SKM-1 treated with dmso at 0.1 percent for 144 hours (cell line): ENCODE measurements around the gene TBC1D1.
A peak's percentile ranks its signal among the peaks of the same experiment; 100 is the strongest.

ENCODE experiments used
- DNase-seq: peaks from one replicate; lab custom pipeline; 2025; ENCODE audit not compliant: unreplicated experiment; lab: John Stamatoyannopoulos, UW

TBC1D1 gene

GRCh38 chr4:37885496-37885895 is 5.4 kb upstream of the TBC1D1 start:
- no peak for DNase-seq

- DNase-seq, result no peak
These were observed 759 bp upstream of the TBC1D1 start for GRCh38 chr4:37889849-37890800.

GRCh38 chr4:37891260-37892159 is 626 bp downstream of the TBC1D1 start:
- peak; percentile 15 for DNase-seq

- DNase-seq, result peak; percentile 44
These were observed 1.8 kb downstream of the TBC1D1 start for GRCh38 chr4:37892641-37893040.

GRCh38 chr4:37893164-37893563 is 2.3 kb downstream of the TBC1D1 start:
- no peak for DNase-seq

GRCh38 chr4:37895271-37895670 is 4.4 kb downstream of the TBC1D1 start:
- no peak for DNase-seq

GRCh38 chr4:37896206-37896860 is 5.4 kb downstream of the TBC1D1 start:
- DNase-seq, result no peak

GRCh38 chr4:37902212-37902611 is 11.3 kb downstream of the TBC1D1 start:
- DNase-seq, result no peak

- DNase-seq, result no peak
These were observed 12.1 kb downstream of the TBC1D1 start for GRCh38 chr4:37902738-37903693.

- DNase-seq, result no peak
These were observed 13.0 kb downstream of the TBC1D1 start for GRCh38 chr4:37903901-37904300.

- no peak for DNase-seq
These were observed 13.9 kb downstream of the TBC1D1 start for GRCh38 chr4:37904824-37905223.

GRCh38 chr4:37905533-37906169 is 14.8 kb downstream of the TBC1D1 start:
- DNase-seq, result no peak

- DNase-seq, result no peak
These were observed 17.8 kb downstream of the TBC1D1 start for GRCh38 chr4:37908488-37909331.

GRCh38 chr4:37909332-37910090 is 18.6 kb downstream of the TBC1D1 start:
- no peak for DNase-seq

GRCh38 chr4:37910091-37910486 is 19.2 kb downstream of the TBC1D1 start:
- no peak for DNase-seq

- DNase-seq, result no peak
These were observed 23.7 kb downstream of the TBC1D1 start for GRCh38 chr4:37914539-37914938.

- DNase-seq, result no peak
These were observed 26.5 kb downstream of the TBC1D1 start for GRCh38 chr4:37917388-37917787.

- no peak for DNase-seq
These were observed 27.8 kb downstream of the TBC1D1 start for GRCh38 chr4:37918653-37919052.
